Stimulated activated effector memory CD8-positive, alpha-beta T cell treated with anti-CD3 and anti-CD28 coated beads, Interleukin-12 subunit alpha, Interleukin-12 subunit beta, amount 100 ng/mL, for 72 hours (primary cell): ENCODE results near the gene AKT3.
A peak's percentile ranks its signal among the peaks of the same experiment; 100 is the strongest.
"Not testable (repeated sequence)": the region's sequence is repeated elsewhere in the genome, so short reads cannot be mapped to it uniquely, and the experiment has no call there.

Experiments
- ATAC-seq: fragments of 150-1000 bp; cut with Tn5 transposase; 2 replicates; pipeline ENCODE4 v1.10.0; 2021
- DNase-seq, 2 donors: peaks; one replicate each; pipeline ENCODE4 v3.0.0; 2021 to 2022; ENCODE audit warnings: low spot score in 2 of 2
- H3K27ac Mint-ChIP-seq: one replicate; pipeline ENCODE4 v1.8.0; 2022; ENCODE audit warnings: mild to moderate bottlenecking, mixed read lengths
- H3K36me3 Mint-ChIP-seq: one replicate; pipeline ENCODE4 v1.8.0; 2022; ENCODE audit warnings: mild to moderate bottlenecking, mixed read lengths
- H3K4me1 Mint-ChIP-seq: one replicate; pipeline ENCODE4 v1.8.0; 2022; ENCODE audit warnings: mixed read lengths
- H3K4me3 Mint-ChIP-seq: one replicate; pipeline ENCODE4 v1.8.0; 2022; ENCODE audit warnings: mild to moderate bottlenecking, mixed read lengths
- H3K9me3 Mint-ChIP-seq: one replicate; pipeline ENCODE4 v1.8.0; 2022; ENCODE audit warnings: mixed read lengths

Gene AKT3

DNA sequence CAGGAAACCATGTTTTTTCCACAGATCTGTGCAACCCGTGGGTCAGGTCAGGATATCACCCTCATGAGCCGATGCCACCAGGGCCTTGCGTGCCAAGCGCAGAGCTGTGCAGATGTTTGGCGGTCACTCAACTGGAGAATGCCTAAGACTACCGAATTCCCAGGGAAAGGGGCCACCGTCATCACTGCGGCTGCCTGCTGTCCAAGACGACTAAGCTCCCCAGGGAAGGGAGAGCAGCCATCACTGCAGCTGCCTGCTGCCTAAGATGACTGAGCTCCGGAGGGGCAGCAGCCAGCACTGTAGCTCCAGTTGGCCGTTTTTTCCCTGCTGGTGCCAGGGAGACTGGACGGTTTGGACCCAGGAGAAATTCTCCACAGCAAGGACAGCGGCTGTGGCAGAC, 31.1 kb downstream of the AKT3 start:
- Mint-ChIP-seq H3K4me1 (peaks cover 33% of the 10 kb centered on the region), H3K27ac (no peak overlapping the region), H3K9me3 (peaks cover 21% of the 10 kb centered on the region), H3K36me3 (peaks cover 9% of the 10 kb centered on the region), H3K4me3 (no peak overlapping the region)
- DNase-seq (no peak), ATAC-seq (no peak)

GRCh38 chr1:243814718-243815117, 35.3 kb downstream of the AKT3 start:
- Mint-ChIP-seq H3K4me3 (no peak overlapping the region), H3K4me1 (peaks cover 13% of the 10 kb centered on the region), H3K9me3 (peaks cover 8% of the 10 kb centered on the region), H3K36me3 (no peaks in the 10 kb centered on the region), H3K27ac (no peak overlapping the region)
- ATAC-seq (no peak), DNase-seq (no peak)

GRCh38 chr1:243807346-243807745, 42.7 kb downstream of the AKT3 start:
- not testable (repeated sequence) for H3K9me3 Mint-ChIP-seq, DNase-seq, ATAC-seq, H3K4me3 Mint-ChIP-seq, H3K36me3 Mint-ChIP-seq
- Mint-ChIP-seq H3K27ac (peak overlapping the region; percentile 30), H3K4me1 (peaks cover 66% of the 10 kb centered on the region)

DNA sequence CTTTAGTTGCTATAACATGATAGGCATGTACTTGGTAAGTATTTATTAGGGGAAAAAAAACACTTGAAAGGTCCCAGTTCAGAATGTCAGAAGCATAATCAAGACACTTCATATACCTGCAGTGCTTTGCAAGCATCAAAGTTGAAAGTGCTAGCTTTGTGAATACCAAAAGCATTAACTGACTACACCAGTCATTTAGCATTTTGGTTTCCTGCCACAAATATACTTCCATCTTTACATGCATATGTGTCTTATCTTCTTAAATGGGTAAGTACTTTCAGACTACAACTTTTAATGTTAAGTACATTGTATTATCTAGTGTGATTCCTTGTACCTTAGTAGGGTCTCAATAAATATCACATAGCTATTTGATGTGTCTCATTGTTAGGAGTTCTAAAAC, 43.7 kb downstream of the AKT3 start:
- Mint-ChIP-seq H3K4me1 (peaks cover 66% of the 10 kb centered on the region), H3K4me3 (no peak overlapping the region), H3K27ac (no peak overlapping the region), H3K9me3 (peaks cover 4% of the 10 kb centered on the region), H3K36me3 (peaks cover 8% of the 10 kb centered on the region)
- no peak for DNase-seq
- peak; percentile 33 for ATAC-seq

- ATAC-seq (no peak), DNase-seq (no peak)
- H3K9me3 Mint-ChIP-seq = no peaks in the 10 kb centered on the region
- peaks cover 8% of the 10 kb centered on the region for H3K36me3 Mint-ChIP-seq
- H3K4me3 Mint-ChIP-seq = no peak overlapping the region
- H3K4me1 Mint-ChIP-seq = peaks cover 58% of the 10 kb centered on the region
- no peak overlapping the region for H3K27ac Mint-ChIP-seq
These were observed 47.3 kb downstream of the AKT3 start for GRCh38 chr1:243802736-243803135.

DNA sequence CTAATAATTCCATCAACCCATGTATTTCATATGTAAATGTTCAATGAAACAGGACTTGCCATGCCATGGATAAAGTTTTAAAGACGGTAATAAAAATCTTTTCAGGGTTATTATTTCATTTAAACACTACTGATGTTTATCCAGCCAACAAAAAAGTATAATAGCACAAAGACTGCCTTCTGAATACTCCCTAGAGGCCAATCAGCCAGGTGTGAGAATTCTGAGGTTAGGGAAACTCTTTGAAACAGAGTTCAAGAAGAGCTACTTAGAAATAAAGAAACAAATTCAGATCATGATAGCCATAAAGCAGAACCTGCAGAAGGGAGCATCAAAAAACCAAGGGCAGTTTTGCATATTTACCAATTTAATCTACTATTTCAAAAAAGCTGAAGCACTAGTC, 48.7 kb downstream of the AKT3 start:
- H3K9me3 Mint-ChIP-seq = no peaks in the 10 kb centered on the region
- no peak overlapping the region for H3K27ac Mint-ChIP-seq
- ATAC-seq (no peak), DNase-seq (no peak)
- peaks cover 8% of the 10 kb centered on the region for H3K36me3 Mint-ChIP-seq
- peaks cover 51% of the 10 kb centered on the region for H3K4me1 Mint-ChIP-seq
- no peak overlapping the region for H3K4me3 Mint-ChIP-seq

DNA sequence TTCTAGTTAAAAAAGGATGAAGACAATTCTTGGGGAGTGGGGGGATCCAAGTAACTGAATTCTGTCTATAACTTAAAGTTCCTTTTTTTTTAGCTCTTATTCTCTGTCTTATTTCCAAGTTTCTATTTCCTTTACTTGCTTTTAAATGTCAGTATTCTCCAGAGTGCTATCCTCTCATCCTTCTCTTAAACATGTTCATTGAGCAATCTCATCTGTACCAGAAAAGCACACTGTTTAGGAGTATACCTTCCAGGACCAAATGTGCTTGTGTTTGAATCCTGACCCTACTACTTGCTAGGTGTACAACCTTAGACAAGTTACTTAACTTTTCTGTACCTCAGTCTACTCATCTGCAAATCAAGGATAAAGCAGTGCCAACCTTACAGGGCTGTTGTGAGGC, 50.1 kb downstream of the AKT3 start:
- ATAC-seq = no peak
- Mint-ChIP-seq H3K4me3 (no peak overlapping the region), H3K4me1 (peaks cover 42% of the 10 kb centered on the region), H3K27ac (no peak overlapping the region), H3K9me3 (no peaks in the 10 kb centered on the region), H3K36me3 (peaks cover under 1% of the 10 kb centered on the region)
- DNase-seq = no peak

- Mint-ChIP-seq H3K36me3 (no peaks in the 10 kb centered on the region), H3K4me1 (peaks cover 40% of the 10 kb centered on the region), H3K9me3 (no peaks in the 10 kb centered on the region), H3K4me3 (no peak overlapping the region), H3K27ac (peak overlapping the region; percentile 0)
- DNase-seq = no peak
- ATAC-seq = peak; percentile 91
These were observed 51.3 kb downstream of the AKT3 start for GRCh38 chr1:243798726-243799125.

- peaks cover 44% of the 10 kb centered on the region for H3K4me1 Mint-ChIP-seq
- H3K4me3 Mint-ChIP-seq = no peak overlapping the region
- H3K27ac Mint-ChIP-seq = no peak overlapping the region
- DNase-seq = no peak
- H3K9me3 Mint-ChIP-seq = no peaks in the 10 kb centered on the region
- no peaks in the 10 kb centered on the region for H3K36me3 Mint-ChIP-seq
- ATAC-seq = no peak
These were observed 54.0 kb downstream of the AKT3 start for GRCh38 chr1:243796016-243796415.

DNA sequence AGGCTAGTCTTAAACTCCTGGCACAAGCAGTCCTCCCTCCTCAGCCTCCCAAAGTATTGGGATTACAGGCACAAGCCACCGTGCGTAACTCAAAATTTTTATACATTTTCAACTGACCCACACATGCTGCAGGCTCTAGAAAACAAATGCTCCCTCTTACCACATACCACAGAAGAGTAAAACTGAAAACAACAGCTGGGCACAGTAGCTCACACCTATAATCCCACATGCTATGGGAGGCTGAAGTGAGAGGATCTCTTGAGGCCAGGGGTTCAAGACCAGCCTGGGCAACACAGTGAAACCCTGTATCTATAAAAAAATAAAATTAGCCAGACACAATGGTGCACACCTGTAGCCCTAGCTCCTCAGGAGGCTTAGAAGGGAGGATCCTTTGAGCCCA, 56.7 kb downstream of the AKT3 start:
- Mint-ChIP-seq H3K27ac (no peak overlapping the region), H3K36me3 (no peaks in the 10 kb centered on the region), H3K4me1 (peaks cover 42% of the 10 kb centered on the region), H3K4me3 (no peak overlapping the region), H3K9me3 (no peaks in the 10 kb centered on the region)
- peak in 1 of 2 donors; percentile 51 for DNase-seq
- peak; percentile 88 for ATAC-seq

DNA sequence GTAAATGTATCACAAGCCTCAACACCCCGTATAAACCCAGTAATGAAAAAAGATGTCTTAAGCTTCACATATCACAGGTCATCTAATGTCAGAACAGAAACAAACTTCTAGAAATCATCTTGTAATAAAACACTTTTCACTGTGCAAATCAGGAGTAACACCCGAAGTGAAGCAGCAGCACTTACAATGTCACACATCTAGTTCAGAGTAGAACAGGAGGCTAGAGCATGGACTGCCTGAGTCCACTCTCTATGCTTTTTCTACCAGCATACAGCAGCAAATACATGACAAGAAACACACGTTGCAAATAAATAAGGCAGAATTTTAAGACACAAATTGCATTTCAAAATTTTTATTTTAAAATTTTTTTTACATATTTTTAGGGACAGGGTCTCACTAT, 57.2 kb downstream of the AKT3 start:
- H3K4me3 Mint-ChIP-seq = no peak overlapping the region
- ATAC-seq (no peak), DNase-seq (no peak)
- peaks cover 42% of the 10 kb centered on the region for H3K4me1 Mint-ChIP-seq
- H3K9me3 Mint-ChIP-seq = no peaks in the 10 kb centered on the region
- no peaks in the 10 kb centered on the region for H3K36me3 Mint-ChIP-seq
- H3K27ac Mint-ChIP-seq = no peak overlapping the region

DNA sequence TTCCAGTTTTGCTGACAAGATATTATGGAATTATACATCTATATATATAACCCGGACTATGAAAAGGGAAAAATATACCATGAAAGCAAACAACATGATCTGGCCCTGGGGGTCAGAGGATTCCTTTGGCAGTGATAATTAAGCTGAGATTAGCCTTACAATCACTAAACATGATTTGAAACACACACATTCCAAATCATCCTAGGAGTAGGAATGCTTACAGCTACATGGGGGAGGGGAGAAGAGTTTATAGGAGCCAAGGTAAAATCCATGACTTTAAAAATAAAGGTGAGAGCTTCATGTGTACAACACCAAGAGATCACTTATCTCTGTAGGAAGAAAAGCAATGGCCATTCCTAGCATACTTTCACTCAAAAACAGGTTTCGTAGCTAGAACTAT, 57.6 kb downstream of the AKT3 start:
- no peak for DNase-seq
- Mint-ChIP-seq H3K4me3 (no peak overlapping the region), H3K36me3 (no peaks in the 10 kb centered on the region), H3K4me1 (peaks cover 47% of the 10 kb centered on the region), H3K9me3 (no peaks in the 10 kb centered on the region), H3K27ac (no peak overlapping the region)
- no peak for ATAC-seq

DNA sequence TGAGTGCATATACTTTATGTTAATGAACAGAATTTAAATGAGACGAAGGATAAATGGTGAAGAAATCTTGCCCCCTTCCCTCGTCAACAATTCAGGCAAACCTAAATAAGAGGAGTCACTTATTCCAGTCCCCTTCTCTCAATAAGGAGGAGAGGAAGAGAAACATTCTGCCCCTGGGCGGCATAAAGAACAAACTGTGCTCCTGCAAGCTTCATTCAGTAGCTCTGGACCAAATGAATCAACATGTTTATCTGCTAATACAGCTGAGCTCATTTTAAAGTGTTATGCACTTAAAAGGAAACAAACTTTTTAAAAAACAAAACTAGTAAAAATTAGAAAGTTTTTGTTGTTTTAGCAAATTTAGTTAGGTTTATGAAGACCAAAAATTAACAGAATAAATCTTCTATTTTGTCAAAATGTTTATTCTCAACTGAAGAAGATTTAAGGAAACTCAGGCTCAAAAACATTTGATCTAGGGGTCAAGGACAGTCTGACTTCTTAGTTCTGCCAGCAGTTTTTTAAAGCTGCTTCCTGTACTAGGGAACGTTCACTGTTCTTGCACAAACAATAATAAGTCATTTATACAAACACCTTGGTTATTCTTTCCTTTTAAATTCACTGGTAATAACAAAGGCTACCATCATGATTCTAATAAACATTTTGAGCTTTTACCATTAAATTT, 58.3 kb downstream of the AKT3 start:
- Mint-ChIP-seq H3K36me3 (no peaks in the 10 kb centered on the region), H3K4me3 (no peak overlapping the region), H3K9me3 (no peaks in the 10 kb centered on the region), H3K4me1 (peaks cover 48% of the 10 kb centered on the region), H3K27ac (no peak overlapping the region)
- ATAC-seq = no peak
- DNase-seq = no peak

DNA sequence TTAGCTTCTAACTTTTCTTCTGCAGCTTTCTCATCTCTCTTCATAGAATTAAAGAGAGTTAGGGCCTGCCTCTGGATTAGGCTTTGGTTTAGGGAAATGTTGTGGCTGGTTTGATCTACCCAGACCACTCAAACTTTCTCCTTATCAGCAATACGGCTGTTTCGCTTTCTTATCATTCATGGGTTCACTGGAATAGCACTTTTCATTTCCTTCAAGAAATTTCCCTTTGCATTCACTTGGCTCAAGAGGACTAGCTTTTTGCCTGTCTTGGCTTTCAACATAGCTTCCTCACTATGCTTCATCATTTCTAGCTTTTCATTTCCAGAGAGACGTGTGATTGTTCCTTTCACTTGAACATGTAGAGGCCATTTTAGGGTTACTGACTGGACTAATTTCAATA, 59.6 kb downstream of the AKT3 start:
- no peak for ATAC-seq
- Mint-ChIP-seq H3K9me3 (no peaks in the 10 kb centered on the region), H3K27ac (no peak overlapping the region), H3K36me3 (no peaks in the 10 kb centered on the region), H3K4me1 (peaks cover 43% of the 10 kb centered on the region), H3K4me3 (no peak overlapping the region)
- DNase-seq = no peak

GRCh38 chr1:243786531-243786930, 63.5 kb downstream of the AKT3 start:
- Mint-ChIP-seq H3K4me1 (peaks cover 32% of the 10 kb centered on the region), H3K36me3 (peaks cover 6% of the 10 kb centered on the region), H3K27ac (no peak overlapping the region), H3K9me3 (no peaks in the 10 kb centered on the region), H3K4me3 (no peak overlapping the region)
- DNase-seq (no peak), ATAC-seq (no peak)

GRCh38 chr1:243784506-243784905, 65.5 kb downstream of the AKT3 start:
- Mint-ChIP-seq H3K27ac (no peak overlapping the region), H3K4me1 (peaks cover 19% of the 10 kb centered on the region), H3K4me3 (no peak overlapping the region), H3K36me3 (peaks cover 6% of the 10 kb centered on the region), H3K9me3 (no peaks in the 10 kb centered on the region)
- DNase-seq (no peak), ATAC-seq (no peak)

- H3K36me3 Mint-ChIP-seq = peaks cover 6% of the 10 kb centered on the region
- no peaks in the 10 kb centered on the region for H3K9me3 Mint-ChIP-seq
- DNase-seq = no peak
- H3K4me3 Mint-ChIP-seq = no peak overlapping the region
- peaks cover 15% of the 10 kb centered on the region for H3K4me1 Mint-ChIP-seq
- no peak for ATAC-seq
- no peak overlapping the region for H3K27ac Mint-ChIP-seq
These were observed 66.3 kb downstream of the AKT3 start for GRCh38 chr1:243783714-243784113.
